ENCODE results near the gene SLC22A4. TPM values are rescaled to one million over a fixed set of nuclear protein-coding genes. Genes with fewer than 3 reads are reported as not detected.
A peak's percentile ranks its signal among the peaks of the same experiment; 100 is the strongest.

SLC22A4 gene
- total RNA-seq, 1 donor from 2014 or later = 0.06 TPM

DNA sequence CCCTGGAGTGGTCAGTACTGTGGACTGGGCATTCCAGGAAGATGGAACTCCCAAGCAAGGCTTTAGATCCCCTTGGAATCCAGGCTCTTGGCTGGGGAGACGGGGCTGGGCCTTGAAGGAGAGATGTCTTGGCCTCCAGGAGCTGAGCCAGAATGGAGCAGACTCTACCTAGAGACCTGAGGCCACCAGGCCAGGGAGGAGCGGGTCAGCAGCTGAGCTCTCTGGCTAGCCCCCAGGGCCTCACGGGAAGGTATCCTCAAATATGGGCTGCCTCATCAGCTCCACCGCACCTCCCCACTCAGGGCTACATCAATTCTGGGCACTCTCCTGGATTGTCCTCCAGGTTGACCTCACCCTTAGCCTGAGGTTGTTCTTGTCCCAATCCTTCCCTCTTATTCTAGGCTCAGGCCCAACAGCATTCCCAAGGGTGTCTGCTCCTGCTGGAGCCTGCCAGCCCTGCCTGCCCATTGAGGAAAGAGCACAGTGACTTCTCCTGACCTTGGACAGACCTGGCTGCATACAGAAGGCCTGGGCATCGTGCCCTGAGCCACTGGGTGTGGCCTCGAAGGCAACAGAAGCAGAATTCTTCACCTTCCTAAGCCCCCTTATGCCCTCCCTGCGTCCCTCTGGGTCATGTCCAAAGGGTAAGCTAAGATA lies 39.7 kb upstream of the SLC22A4 start:
- Histone ChIP-seq H3K79me2 (ENCODE audit: low read depth) (no peaks in the 10 kb centered on the region), H3K4me3 (no peak overlapping the region), H3K27me3 (peaks cover 19% of the 10 kb centered on the region), H3K36me3 (no peaks in the 10 kb centered on the region), H3K9ac (no peak overlapping the region), H4K20me1 (ENCODE audit: low read depth) (no peaks in the 10 kb centered on the region), H2AFZ (replicated peaks) (no peak overlapping the region), H3K9me3 (ENCODE audit: low read depth) (no peaks in the 10 kb centered on the region), H3K4me1 (peaks cover 20% of the 10 kb centered on the region), H3K4me2 (no peak overlapping the region), H3K27ac (no peak overlapping the region), H3F3A (ENCODE audit: low read depth) (no peaks in the 10 kb centered on the region)
- no peak for TF ChIP-seq CTCF (IDR thresholded peaks at IDR 0.05)
- TF ChIP-seq EZH2phosphoT487 (IDR thresholded peaks at IDR 0.05) = no peak
- no peak for TF ChIP-seq EZH2 (IDR thresholded peaks at IDR 0.05)
- H3K27me3 Mint-ChIP-seq (ENCODE audit: insufficient read depth, low read depth) = peaks cover 11% of the 10 kb centered on the region
- H3K36me3 Mint-ChIP-seq = no peaks in the 10 kb centered on the region
- peak overlapping the region; percentile 66 for H3K27ac Mint-ChIP-seq
- no peaks in the 10 kb centered on the region for H3K9me3 Mint-ChIP-seq
- peak overlapping the region; percentile 33 for H3K4me3 Mint-ChIP-seq
- H3K4me1 Mint-ChIP-seq = peaks cover 24% of the 10 kb centered on the region
- DNase-seq (ENCODE audit: low spot score) = no peak

- Histone ChIP-seq H3K9me3 (ENCODE audit: low read depth) (no peaks in the 10 kb centered on the region), H3K27ac (no peak overlapping the region), H3F3A (ENCODE audit: low read depth) (no peaks in the 10 kb centered on the region), H3K27me3 (peaks cover 19% of the 10 kb centered on the region), H3K4me1 (peaks cover 13% of the 10 kb centered on the region), H3K4me2 (no peak overlapping the region), H3K79me2 (ENCODE audit: low read depth) (no peaks in the 10 kb centered on the region), H3K4me3 (no peak overlapping the region), H4K20me1 (ENCODE audit: low read depth) (no peaks in the 10 kb centered on the region), H3K9ac (no peak overlapping the region), H2AFZ (replicated peaks) (no peak overlapping the region), H3K36me3 (no peaks in the 10 kb centered on the region)
- no peak for DNase-seq (ENCODE audit: low spot score)
- Mint-ChIP-seq H3K9me3 (no peaks in the 10 kb centered on the region), H3K27ac (no peak overlapping the region), H3K4me3 (peak overlapping the region; percentile 82), H3K27me3 (ENCODE audit: insufficient read depth, low read depth) (peaks cover 8% of the 10 kb centered on the region), H3K36me3 (peaks cover 4% of the 10 kb centered on the region), H3K4me1 (peaks cover 29% of the 10 kb centered on the region)
- TF ChIP-seq CTCF (IDR thresholded peaks at IDR 0.05) = no peak
- TF ChIP-seq EZH2 (IDR thresholded peaks at IDR 0.05) = no peak
- TF ChIP-seq EZH2phosphoT487 (IDR thresholded peaks at IDR 0.05) = no peak
Observed at GRCh38 chr5:132256086-132256782, 38.0 kb upstream of the SLC22A4 start.

- Mint-ChIP-seq H3K27ac (no peak overlapping the region), H3K4me3 (peak overlapping the region; percentile 82), H3K4me1 (peaks cover 29% of the 10 kb centered on the region), H3K27me3 (ENCODE audit: insufficient read depth, low read depth) (peaks cover 8% of the 10 kb centered on the region), H3K36me3 (peaks cover 6% of the 10 kb centered on the region), H3K9me3 (no peaks in the 10 kb centered on the region)
- Histone ChIP-seq H3K27ac (no peak overlapping the region), H3K9ac (no peak overlapping the region), H3F3A (ENCODE audit: low read depth) (no peaks in the 10 kb centered on the region), H3K36me3 (no peaks in the 10 kb centered on the region), H2AFZ (replicated peaks) (peak overlapping the region; percentile 98), H3K4me2 (peak overlapping the region; percentile 86), H3K27me3 (peaks cover 19% of the 10 kb centered on the region), H3K9me3 (ENCODE audit: low read depth) (no peaks in the 10 kb centered on the region), H4K20me1 (ENCODE audit: low read depth) (no peaks in the 10 kb centered on the region), H3K79me2 (ENCODE audit: low read depth) (no peaks in the 10 kb centered on the region), H3K4me3 (peak overlapping the region; percentile 78), H3K4me1 (peaks cover 13% of the 10 kb centered on the region)
- TF ChIP-seq CTCF (IDR thresholded peaks at IDR 0.05) (no peak), EZH2phosphoT487 (IDR thresholded peaks at IDR 0.05) (no peak), EZH2 (IDR thresholded peaks at IDR 0.05) (no peak)
- no peak for DNase-seq (ENCODE audit: low spot score)
Observed at GRCh38 chr5:132256783-132257130, 37.4 kb upstream of the SLC22A4 start.
